ENCODE results near the gene HABP2.

DNA sequence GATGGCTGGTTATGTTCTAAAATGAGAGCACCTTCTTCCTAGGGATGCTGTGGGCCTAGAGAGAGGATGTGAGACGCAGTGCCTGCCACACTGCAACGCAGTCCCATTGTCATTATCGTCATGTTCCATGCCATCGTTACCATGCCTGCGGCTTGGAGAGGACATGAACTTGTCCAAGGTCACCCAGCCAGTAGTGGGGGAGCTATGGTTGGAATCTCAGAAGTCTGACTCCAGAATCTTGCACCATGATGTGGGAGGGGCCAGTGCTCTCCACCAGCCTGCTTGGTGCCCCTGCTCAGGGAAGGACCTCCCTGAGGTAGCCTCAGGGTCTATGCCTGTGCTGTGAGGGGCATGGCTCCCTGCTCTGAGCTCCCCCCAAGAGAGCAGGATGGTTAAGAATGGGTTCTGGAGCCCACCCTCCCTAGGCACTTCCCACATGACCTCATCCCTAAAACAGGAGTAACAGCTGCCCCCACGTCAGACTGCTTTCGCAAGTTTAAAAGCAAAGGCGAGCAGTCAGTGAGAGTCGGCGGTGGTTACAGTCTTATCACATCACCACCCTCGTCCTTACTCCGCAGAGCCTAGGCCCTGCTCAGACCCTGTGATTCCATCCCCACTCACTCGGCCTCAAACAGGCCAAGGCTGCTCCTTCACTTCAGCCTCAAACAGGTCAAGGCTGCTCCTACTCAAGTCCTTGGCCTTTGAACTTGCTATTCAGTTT, 50.4 kb downstream of the HABP2 start:
- TF ChIP-seq, protein P1, sequence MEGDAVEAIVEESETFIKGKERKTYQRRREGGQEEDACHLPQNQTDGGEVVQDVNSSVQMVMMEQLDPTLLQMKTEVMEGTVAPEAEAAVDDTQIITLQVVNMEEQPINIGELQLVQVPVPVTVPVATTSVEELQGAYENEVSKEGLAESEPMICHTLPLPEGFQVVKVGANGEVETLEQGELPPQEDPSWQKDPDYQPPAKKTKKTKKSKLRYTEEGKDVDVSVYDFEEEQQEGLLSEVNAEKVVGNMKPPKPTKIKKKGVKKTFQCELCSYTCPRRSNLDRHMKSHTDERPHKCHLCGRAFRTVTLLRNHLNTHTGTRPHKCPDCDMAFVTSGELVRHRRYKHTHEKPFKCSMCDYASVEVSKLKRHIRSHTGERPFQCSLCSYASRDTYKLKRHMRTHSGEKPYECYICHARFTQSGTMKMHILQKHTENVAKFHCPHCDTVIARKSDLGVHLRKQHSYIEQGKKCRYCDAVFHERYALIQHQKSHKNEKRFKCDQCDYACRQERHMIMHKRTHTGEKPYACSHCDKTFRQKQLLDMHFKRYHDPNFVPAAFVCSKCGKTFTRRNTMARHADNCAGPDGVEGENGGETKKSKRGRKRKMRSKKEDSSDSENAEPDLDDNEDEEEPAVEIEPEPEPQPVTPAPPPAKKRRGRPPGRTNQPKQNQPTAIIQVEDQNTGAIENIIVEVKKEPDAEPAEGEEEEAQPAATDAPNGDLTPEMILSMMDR (IDR thresholded peaks at IDR 0.05) = no peak
- no peak for TF ChIP-seq POLR2A (IDR thresholded peaks at IDR 0.05)
